Lower leg skin (tissue), 3 donors: ENCODE data around the gene EPS8L3.

ENCODE experiments used
- CTCF ChIP-seq, 3 donors: fragments of 450-650 bp; IDR thresholded peaks; one replicate each; pipeline ENCODE4 v1.5.1; 2016; ENCODE audit warnings: antibody characterized with exemption in 3 of 3, mild to moderate bottlenecking in 3 of 3, moderate library complexity in 2 of 3
- POLR2A ChIP-seq, 2 donors: fragments of 450-650 bp; IDR thresholded peaks; one replicate each; pipeline ENCODE4 v1.6.1; 2016 to 2017; ENCODE audit warnings: antibody characterized with exemption in 2 of 2, mild to moderate bottlenecking in 1 of 2, moderate library complexity in 1 of 2

- TF ChIP-seq CTCF (IDR thresholded peaks at IDR 0.05) = no peak
- no peak for TF ChIP-seq POLR2A (IDR thresholded peaks at IDR 0.05)
Measured at GRCh38 chr1:109812691-109813393, 49.1 kb upstream of the EPS8L3 start.
